ENCODE measurements around the gene ARRB1.

ARRB1 gene

GRCh38 chr11:75225794-75226193 lies 125.7 kb downstream of the ARRB1 start:
- TF ChIP-seq ZFX (IDR thresholded peaks at IDR 0.05; ENCODE audit: borderline replicate concordance) (no peak), CTCF (IDR thresholded peaks at IDR 0.05) (no peak)
- no peak overlapping the region for H3K27ac ChIP-seq

GRCh38 chr11:75223954-75224643 lies 127.4 kb downstream of the ARRB1 start:
- H3K27ac ChIP-seq: no peak overlapping the region
- TF ChIP-seq CTCF (IDR thresholded peaks at IDR 0.05): no peak
- no peak for TF ChIP-seq ZFX (IDR thresholded peaks at IDR 0.05; ENCODE audit: borderline replicate concordance)

DNA sequence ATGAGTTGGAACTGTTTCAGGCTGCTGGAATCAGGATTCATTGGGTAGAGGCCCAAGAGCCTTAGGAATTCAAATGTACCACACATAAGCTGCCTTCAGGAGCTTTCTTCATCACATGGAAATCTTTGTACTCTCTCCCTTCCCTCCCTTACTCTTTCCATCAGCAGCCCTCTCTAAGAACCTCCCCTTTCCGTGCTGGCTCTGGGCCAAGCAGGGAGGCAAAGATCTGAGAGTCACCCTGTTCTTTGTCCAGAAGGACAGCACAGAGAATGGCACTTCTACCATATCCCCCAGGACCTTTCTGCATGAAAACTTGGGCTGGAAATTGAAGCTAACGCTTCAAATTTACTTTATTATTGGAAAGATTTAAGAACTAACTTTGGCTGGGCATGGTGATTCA lies 131.6 kb downstream of the ARRB1 start:
- no peak overlapping the region for H3K27ac ChIP-seq
- TF ChIP-seq CTCF (IDR thresholded peaks at IDR 0.05): no peak
- no peak for TF ChIP-seq ZFX (IDR thresholded peaks at IDR 0.05; ENCODE audit: borderline replicate concordance)

- H3K27ac ChIP-seq: no peak overlapping the region
- TF ChIP-seq CTCF (IDR thresholded peaks at IDR 0.05) (no peak), ZFX (IDR thresholded peaks at IDR 0.05; ENCODE audit: borderline replicate concordance) (no peak)
These were observed 136.6 kb downstream of the ARRB1 start for GRCh38 chr11:75214843-75215242.

- TF ChIP-seq ZFX (IDR thresholded peaks at IDR 0.05; ENCODE audit: borderline replicate concordance) (no peak), CTCF (IDR thresholded peaks at IDR 0.05) (peak; percentile 42)
- no peak overlapping the region for H3K27ac ChIP-seq
These were observed 137.0 kb downstream of the ARRB1 start for GRCh38 chr11:75214411-75214821.

All from 22Rv1 (cell line).